MM.1S (cell line): ENCODE data around the gene BIRC3.
A peak's percentile ranks its signal among the peaks of the same experiment; 100 is the strongest.

Experiments used
- DNase-seq: peaks from one replicate; pipeline ENCODE4 v3.0.0-alpha.2; 2015
- H2AFZ ChIP-seq: fragments of 300-600 bp; sonication (generic); 2 replicates; pipeline ENCODE4 v1.6.0; 2016; ENCODE audit warnings: antibody characterized with exemption, low read length
- H3F3A ChIP-seq: fragments of 300-600 bp; sonication (generic); 2 replicates; pipeline ENCODE4 v1.6.1; 2016; ENCODE audit warnings: mild to moderate bottlenecking, antibody characterized with exemption, low read length, moderate library complexity, mixed read lengths; ENCODE audit not compliant: insufficient read depth
- H3K27ac ChIP-seq: fragments of 300-600 bp; sonication (generic); 2 replicates; pipeline ENCODE4 v1.5.1; 2016; ENCODE audit warnings: mild to moderate bottlenecking, low read length
- H3K27me3 ChIP-seq: fragments of 300-600 bp; sonication (generic); replicated peaks from 2 replicates; pipeline ENCODE4 v1.6.0; 2016; ENCODE audit warnings: low read length; ENCODE audit not compliant: insufficient read depth
- H3K36me3 ChIP-seq: fragments of 300-600 bp; sonication (generic); replicated peaks from 2 replicates; pipeline ENCODE4 v1.6.1; 2016; ENCODE audit warnings: mild to moderate bottlenecking, low read length, mixed read lengths; ENCODE audit not compliant: insufficient read depth
- H3K4me1 ChIP-seq: fragments of 300-600 bp; sonication (generic); 2 replicates; pipeline ENCODE4 v1.6.1; 2016; ENCODE audit warnings: low read length, mixed read lengths
- H3K4me2 ChIP-seq: fragments of 300-600 bp; sonication (generic); 2 replicates; pipeline ENCODE4 v1.6.0; 2016; ENCODE audit warnings: low read depth, low read length
- H3K4me3 ChIP-seq: fragments of 300-600 bp; sonication (generic); 2 replicates; pipeline ENCODE4 v1.5.1; 2016; ENCODE audit warnings: low read length, mixed read lengths
- H3K79me2 ChIP-seq: fragments of 300-600 bp; sonication (generic); 2 replicates; pipeline ENCODE4 v1.6.1; 2016; ENCODE audit warnings: mixed run types, low read length, mixed read lengths
- H3K9ac ChIP-seq: fragments of 300-600 bp; sonication (generic); 2 replicates; pipeline ENCODE4 v1.6.1; 2016; ENCODE audit warnings: low read length, mixed read lengths
- H3K9me2 ChIP-seq: fragments of 300-600 bp; sonication (generic); replicated peaks from 2 replicates; pipeline ENCODE4 v1.6.1; 2016; ENCODE audit warnings: mild to moderate bottlenecking, low read length, mixed read lengths; ENCODE audit not compliant: insufficient read depth
- H3K9me3 ChIP-seq: fragments of 300-600 bp; sonication (generic); replicated peaks from 2 replicates; pipeline ENCODE4 v1.6.1; 2016; ENCODE audit warnings: mild to moderate bottlenecking, low read length, mixed read lengths; ENCODE audit not compliant: insufficient read depth
- H4K20me1 ChIP-seq: fragments of 300-600 bp; sonication (generic); 2 replicates; pipeline ENCODE4 v1.6.1; 2016; ENCODE audit warnings: mild to moderate bottlenecking, low read length, moderate library complexity, mixed read lengths; ENCODE audit not compliant: insufficient read depth
- EZH2 ChIP-seq: fragments of 300-600 bp; sonication (generic); optimal IDR thresholded peaks from 2 replicates; pipeline ENCODE3; 2017; ENCODE audit warnings: low read depth, mild to moderate bottlenecking, antibody characterized with exemption, low read length, mixed read lengths
- EZH2phosphoT487 ChIP-seq: fragments of 300-600 bp; sonication (generic); IDR thresholded peaks from 2 replicates; pipeline ENCODE4 v1.6.1; 2018; ENCODE audit warnings: antibody characterized with exemption, low read length
- TF ChIP-seq, protein P1 (sequence below): fragments of 300-600 bp; sonication (generic); IDR thresholded peaks from 2 replicates; pipeline ENCODE4 v1.5.1; 2016; ENCODE audit warnings: antibody characterized with exemption, low read length, mixed read lengths

BIRC3 gene

DNA sequence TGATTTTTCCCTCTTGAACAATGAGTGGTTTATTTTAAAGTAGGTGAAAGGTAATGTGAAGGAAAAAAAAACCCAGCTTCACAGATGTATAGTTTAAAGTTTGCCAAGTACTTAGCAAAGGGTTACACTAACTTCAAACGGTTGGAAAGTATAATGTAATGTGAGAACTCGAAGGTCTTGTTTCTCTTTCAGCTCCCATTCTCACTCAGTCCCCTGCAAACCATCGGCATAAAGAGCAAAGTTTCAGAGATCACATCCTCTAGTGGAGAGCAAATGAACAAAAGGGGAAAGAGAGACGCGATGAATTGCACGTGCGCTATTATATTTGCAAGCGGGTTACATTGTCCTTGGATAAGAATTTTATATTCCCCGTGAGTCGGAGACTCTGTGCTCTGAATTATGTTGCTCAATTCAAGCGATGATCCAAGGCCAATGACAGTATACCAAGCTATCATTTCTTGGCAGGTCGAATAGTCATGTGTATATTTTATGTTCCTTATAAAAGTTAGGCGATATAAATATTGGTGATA lies 37.6 kb upstream of the BIRC3 start:
- no peaks in the 10 kb centered on the region for H3K4me1 ChIP-seq

GRCh38 chr11:102280245-102280833 lies 36.9 kb upstream of the BIRC3 start:
- Histone ChIP-seq H3K4me1 (no peaks in the 10 kb centered on the region), H3K9me3 (no peaks in the 10 kb centered on the region), H3K4me3 (no peak overlapping the region), H3K4me2 (no peak overlapping the region), H3K27me3 (no peaks in the 10 kb centered on the region), H3K79me2 (no peaks in the 10 kb centered on the region), H3K36me3 (no peaks in the 10 kb centered on the region), H3K9ac (no peak overlapping the region), H3K9me2 (no peaks in the 10 kb centered on the region), H4K20me1 (no peaks in the 10 kb centered on the region), H3F3A (no peaks in the 10 kb centered on the region), H2AFZ (no peak overlapping the region), H3K27ac (no peak overlapping the region)
- no peak for DNase-seq
- TF ChIP-seq EZH2 (no peak), EZH2phosphoT487 (no peak)
- TF ChIP-seq, protein P1, sequence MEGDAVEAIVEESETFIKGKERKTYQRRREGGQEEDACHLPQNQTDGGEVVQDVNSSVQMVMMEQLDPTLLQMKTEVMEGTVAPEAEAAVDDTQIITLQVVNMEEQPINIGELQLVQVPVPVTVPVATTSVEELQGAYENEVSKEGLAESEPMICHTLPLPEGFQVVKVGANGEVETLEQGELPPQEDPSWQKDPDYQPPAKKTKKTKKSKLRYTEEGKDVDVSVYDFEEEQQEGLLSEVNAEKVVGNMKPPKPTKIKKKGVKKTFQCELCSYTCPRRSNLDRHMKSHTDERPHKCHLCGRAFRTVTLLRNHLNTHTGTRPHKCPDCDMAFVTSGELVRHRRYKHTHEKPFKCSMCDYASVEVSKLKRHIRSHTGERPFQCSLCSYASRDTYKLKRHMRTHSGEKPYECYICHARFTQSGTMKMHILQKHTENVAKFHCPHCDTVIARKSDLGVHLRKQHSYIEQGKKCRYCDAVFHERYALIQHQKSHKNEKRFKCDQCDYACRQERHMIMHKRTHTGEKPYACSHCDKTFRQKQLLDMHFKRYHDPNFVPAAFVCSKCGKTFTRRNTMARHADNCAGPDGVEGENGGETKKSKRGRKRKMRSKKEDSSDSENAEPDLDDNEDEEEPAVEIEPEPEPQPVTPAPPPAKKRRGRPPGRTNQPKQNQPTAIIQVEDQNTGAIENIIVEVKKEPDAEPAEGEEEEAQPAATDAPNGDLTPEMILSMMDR: no peak

More for the DNA sequence above, 37.6 kb upstream of the BIRC3 start:
- H3K36me3 ChIP-seq: no peaks in the 10 kb centered on the region
- TF ChIP-seq, protein P1: peak; percentile 12; the same call in 1 of the 2 replicates
- no peak for TF ChIP-seq EZH2phosphoT487
- no peaks in the 10 kb centered on the region for H3K27me3 ChIP-seq
- no peaks in the 10 kb centered on the region for H4K20me1 ChIP-seq
- H3K4me3 ChIP-seq: no peak overlapping the region
- no peak overlapping the region for H3K27ac ChIP-seq
- no peaks in the 10 kb centered on the region for H3K9me3 ChIP-seq
- H3K79me2 ChIP-seq: no peaks in the 10 kb centered on the region
- no peak overlapping the region for H2AFZ ChIP-seq
- H3K9me2 ChIP-seq: no peaks in the 10 kb centered on the region
- no peaks in the 10 kb centered on the region for H3F3A ChIP-seq
- peak overlapping the region; percentile 17 for H3K4me2 ChIP-seq
- H3K9ac ChIP-seq: no peak overlapping the region
- DNase-seq: peak; percentile 60

GRCh38 chr11:102283116-102283485 lies 34.2 kb upstream of the BIRC3 start:
- no peak overlapping the region for H3K4me2 ChIP-seq
- H2AFZ ChIP-seq: no peak overlapping the region
- H3K9me2 ChIP-seq: no peaks in the 10 kb centered on the region
- H3K27ac ChIP-seq: no peak overlapping the region
- DNase-seq: no peak
- no peaks in the 10 kb centered on the region for H3K9me3 ChIP-seq
- no peak for TF ChIP-seq EZH2phosphoT487
- TF ChIP-seq EZH2: no peak
- TF ChIP-seq, protein P1: no peak
- no peaks in the 10 kb centered on the region for H3K4me1 ChIP-seq
- no peak overlapping the region for H3K9ac ChIP-seq
- H4K20me1 ChIP-seq: no peaks in the 10 kb centered on the region
- no peaks in the 10 kb centered on the region for H3K27me3 ChIP-seq
- H3K4me3 ChIP-seq: no peak overlapping the region
- H3K79me2 ChIP-seq: no peaks in the 10 kb centered on the region
- H3F3A ChIP-seq: no peaks in the 10 kb centered on the region
- no peaks in the 10 kb centered on the region for H3K36me3 ChIP-seq
